Mesenteric fat pad (tissue), 1 donor: ENCODE measurements around the gene PLPP1. TPM values are rescaled to one million over a fixed set of nuclear protein-coding genes. Genes with fewer than 3 reads are reported as not detected.
"Not testable (repeated sequence)": the region's sequence is repeated elsewhere in the genome, so short reads cannot be mapped to it uniquely, and the experiment has no call there.

ENCODE experiments used
- DNase-seq: peaks from one replicate; pipeline ENCODE4 v3.0.0-alpha.2; 2020; ENCODE audit warnings: low spot score
- total RNA-seq: library from RNA; stranded (reverse); fragmentation: NEBNext Ultra II Directional; extraction: Animal tissue kit (Norgen Biotek cat#: 25700); gene quantifications from one replicate; pipeline ENCODE4 v1.2.1, GENCODE V29; 2021
- donor health status: DM: yes; HTN: yes; CAD: no.

PLPP1 gene
- total RNA-seq, 1 donor from 2014 or later: 304 TPM

DNA sequence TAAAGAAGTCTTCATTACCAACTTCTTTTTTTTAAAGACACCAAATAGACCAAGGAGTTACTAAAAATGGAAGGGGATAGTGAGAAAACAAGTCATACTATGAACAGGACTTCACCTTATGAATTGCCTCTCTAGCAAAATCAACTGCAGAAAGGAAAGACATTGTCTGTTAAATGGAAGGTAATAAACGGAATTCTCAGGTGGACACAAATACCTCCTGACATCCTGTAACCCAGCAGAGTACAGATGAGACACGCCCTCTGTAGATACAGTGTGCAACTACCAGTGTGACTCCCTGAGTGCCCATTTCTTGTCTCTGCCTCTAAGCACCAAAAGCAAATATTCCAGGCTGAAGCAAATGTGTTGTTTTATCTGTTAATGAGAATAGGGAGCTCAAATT lies 12.2 kb upstream of the PLPP1 start:
- no peak for DNase-seq

GRCh38 chr5:55544341-55544740 lies 9.6 kb upstream of the PLPP1 start:
- DNase-seq: no peak

DNA sequence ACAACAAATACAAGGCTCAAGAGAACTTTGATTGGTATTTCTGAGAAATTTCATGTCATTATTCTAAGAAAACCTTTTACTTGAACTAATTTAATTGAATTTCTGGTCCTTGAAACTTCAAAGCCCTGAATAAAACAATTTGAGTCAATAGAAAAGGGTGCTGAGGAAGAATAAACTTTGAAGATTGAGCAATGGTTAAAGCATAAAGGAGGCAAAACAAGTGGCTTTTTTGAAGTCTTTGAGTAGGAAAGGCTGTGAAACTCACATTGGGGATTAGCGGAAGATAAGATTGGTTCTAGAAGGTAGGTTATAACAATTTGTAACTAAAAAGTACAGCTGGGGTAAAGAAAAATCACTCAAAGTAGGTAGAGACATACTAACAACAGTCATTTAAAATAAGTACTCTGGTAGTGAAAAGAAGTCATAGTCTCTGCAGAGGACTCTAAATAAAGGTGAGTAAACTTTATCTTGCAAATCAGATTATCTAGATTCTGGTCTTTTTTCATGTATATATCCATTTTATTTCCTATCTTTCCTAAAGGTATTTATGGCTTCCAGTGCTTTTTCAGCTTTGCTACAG lies 6.4 kb upstream of the PLPP1 start:
- no peak for DNase-seq

DNA sequence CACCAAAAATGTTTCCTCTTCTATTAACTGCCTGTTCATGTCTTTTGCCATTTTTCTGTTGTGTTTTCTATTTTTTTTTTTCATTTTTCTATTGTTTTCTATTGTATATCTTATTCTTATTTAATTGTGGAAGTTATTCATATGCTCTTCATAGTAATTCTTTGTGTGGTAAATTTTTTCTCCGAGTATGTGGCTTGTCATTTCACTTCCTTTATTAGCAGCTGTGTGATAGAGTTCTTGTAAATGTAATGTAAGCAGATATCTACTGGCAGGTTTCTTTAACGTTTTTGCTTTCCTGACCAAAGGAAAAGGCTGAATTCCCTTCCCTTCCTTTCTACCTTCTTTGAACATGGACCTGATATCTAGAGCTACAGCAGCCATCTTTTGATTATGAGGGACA lies 5.8 kb upstream of the PLPP1 start:
- no peak for DNase-seq

- DNase-seq: no peak
These were observed 5.3 kb upstream of the PLPP1 start for GRCh38 chr5:55540024-55540423.

- DNase-seq: no peak
These were observed 3.9 kb upstream of the PLPP1 start for GRCh38 chr5:55538661-55539060.

DNA sequence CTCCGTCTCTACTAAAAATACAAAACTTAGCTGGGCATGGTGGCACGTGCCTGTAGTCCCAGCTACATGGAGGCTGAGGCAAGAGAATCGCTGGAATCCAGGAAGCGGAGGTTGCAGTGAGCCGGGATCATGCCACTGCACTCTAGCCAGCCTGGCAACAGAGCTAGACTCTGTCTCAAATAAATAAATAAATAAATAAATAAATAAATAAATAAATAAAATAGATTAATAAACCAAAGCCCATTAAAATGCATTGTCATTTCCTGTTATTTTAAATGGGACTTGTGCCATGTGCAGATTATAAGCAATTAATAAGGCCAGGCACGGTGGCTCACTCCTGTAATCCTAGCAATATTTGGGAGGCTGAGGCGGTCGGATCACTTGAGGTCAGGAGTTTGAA lies 2.6 kb upstream of the PLPP1 start:
- not testable (repeated sequence) for DNase-seq

DNA sequence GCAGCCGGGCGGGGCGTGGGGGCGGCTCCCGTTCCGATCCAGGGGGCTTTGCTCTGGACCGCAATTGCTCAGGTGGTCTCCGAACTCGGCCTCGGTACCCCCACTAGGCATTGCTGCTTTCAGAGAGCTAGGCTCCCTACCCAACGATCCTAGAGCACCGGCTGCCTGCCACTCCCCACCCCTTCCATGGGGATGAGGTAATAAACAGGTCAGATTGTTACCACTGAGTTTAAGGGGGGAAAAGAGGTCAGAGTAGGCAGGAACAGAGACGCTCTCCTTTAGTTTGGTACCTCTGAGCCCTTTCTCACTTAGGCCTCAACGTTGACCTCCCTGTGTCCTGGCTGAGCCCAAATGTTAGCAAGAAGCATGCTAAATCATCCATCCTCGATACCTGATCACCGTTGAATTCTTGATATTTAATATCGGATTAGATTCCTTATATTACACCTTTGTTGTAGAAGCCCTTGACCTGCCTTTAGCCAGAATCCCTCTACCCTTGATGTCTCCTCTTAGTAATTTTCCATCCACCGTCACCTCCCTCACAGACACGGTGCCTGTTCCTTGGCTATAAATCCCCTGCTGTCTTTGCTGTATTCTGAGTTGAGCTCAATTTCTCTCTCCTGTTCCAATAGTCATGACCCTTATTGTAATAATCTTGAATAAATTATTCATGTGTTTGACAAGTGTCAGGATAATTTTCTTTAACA lies 588 bp upstream of the PLPP1 start:
- DNase-seq: no peak

DNA sequence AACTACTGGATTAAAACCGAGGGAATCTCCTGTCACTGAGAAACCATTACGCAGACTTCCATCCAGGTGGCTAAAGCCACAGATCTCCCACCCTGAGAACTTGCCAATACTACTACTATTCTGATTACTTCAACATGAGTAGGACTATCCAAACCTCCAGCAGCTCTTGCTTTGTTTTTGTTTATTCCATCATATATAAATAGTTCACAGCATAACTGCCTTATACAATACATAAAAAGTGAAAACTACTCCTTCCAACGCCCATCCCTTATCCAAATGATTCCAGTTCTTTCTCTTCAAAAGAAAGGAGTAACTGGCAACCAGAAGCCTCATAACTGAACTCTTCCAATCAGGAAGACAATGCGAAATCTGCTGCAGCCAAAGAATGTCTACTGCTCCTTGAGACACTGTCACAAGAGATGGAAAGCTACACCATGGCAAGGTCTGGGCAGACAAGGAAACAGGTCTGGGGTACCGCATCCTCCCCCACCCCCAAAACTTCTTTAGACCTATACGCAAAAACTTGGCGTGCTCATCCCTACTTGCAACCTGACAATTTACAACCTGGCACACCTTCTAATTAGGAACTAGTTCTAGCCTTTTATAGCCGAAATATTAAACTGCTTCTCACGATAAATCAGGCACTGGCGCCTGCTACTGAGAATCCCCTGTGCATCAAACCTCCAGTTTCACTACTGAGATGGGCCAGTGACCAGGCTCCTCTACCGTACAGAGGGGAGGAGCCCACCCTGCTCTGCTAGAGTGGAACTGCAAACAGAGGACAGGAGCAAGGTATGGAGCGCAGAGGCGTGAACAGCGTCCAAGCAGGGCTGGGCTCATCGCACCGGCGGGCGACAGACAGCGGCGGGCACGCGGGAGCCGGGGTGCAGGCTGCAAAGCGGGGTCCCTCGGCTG lies 986 bp downstream of the PLPP1 start:
- DNase-seq: no peak

DNA sequence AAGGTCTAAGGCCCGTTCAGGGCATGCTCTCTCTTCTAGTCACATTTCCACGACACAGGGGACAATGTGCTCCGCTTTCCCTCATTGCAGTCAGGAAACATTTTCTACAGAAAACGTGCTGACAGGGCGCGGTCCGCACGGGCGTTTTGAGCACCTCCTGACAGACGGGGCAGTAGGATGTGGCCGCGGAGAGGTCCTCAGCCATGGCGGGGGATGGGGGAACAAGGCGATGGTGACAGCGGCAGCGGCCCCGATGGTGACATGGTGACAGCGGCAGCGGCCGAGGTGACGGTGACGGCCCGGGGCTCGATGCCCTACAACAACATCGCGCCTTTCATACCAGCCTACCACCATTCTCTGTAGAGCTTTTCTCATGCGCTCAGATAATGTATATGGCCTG lies 4.1 kb downstream of the PLPP1 start:
- no peak for DNase-seq

DNA sequence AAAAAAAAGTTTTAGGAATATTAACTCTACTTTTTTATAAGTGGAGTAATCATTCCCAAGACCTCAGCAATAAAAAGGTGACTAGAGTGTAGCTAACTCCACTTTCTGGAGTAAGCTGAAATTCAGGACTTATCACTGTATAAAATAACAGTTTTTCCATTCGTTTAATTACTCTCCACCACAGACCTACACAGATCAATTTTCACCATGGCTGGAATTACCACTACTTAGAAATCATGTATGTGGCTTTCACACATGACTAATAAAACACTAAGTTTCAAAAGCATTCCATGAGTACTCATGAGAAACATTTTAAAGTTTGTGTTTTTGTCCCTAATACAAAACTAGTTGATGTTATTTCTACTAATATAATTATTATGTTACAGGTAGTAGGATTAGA lies 9.9 kb downstream of the PLPP1 start:
- DNase-seq: no peak

- no peak for DNase-seq
These were observed 11.5 kb downstream of the PLPP1 start for GRCh38 chr5:55523293-55523692.

DNA sequence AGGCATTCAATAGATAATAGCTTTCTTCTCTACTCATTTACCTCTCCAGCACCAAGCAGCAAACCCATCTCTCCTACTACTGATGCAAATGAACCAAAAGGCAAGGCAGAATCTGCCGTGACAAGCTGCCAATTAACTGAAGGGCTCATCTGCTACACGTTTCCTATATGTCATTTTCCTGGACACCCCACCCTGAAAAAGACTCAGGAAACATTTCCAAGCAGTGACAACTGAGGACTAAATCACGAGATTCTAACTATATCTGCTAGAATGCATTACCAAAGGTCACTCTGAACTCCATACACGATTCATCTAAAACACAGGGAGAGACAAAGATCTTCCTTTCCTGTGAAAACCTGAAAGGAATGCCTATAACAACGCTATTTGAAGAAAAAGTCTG lies 12.9 kb downstream of the PLPP1 start:
- DNase-seq: no peak

- no peak for DNase-seq
These were observed 14.5 kb downstream of the PLPP1 start for GRCh38 chr5:55520117-55520839.

GRCh38 chr5:55518831-55519390 lies 15.9 kb downstream of the PLPP1 start:
- no peak for DNase-seq

DNA sequence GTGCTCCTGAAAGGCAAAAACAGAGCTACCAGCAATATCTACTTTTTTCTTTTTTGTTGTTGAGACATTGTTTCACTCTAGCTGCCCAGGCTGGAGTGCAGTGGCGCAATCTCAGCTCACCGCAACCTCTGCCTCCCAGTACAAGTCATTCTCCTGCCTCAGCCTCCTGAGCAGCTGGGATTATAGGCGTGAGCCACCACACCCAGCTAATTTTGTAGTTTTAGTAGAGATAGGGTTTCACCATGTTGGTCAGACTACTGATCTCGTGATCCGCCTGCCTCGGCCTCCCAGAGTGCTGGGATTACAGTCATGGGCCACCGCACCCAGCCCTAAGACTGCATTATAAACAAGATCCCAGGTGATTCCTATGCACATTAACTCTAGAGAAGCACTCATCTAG lies 17.0 kb downstream of the PLPP1 start:
- DNase-seq: no peak

DNA sequence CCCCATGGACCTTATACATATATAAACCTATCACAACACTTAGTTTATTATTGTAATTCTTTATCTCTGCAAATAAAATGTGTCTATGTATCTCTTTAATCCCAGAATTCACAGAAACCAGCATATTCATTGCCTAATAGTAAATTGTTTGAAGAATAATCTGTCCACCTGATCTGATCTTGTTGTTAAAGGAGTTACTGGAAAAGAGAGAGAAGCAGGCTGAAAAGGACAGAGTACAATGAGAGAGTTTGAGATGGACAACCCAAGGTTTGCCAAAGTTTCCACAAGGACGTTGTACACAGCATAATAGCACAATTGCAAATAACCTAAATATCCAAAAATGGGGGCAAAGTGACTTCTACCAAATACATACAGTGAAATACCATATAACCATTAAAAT lies 23.8 kb downstream of the PLPP1 start:
- DNase-seq: no peak

GRCh38 chr5:55510523-55510880 lies 24.3 kb downstream of the PLPP1 start:
- no peak for DNase-seq

- no peak for DNase-seq
These were observed 24.8 kb downstream of the PLPP1 start for GRCh38 chr5:55509796-55510522.

DNA sequence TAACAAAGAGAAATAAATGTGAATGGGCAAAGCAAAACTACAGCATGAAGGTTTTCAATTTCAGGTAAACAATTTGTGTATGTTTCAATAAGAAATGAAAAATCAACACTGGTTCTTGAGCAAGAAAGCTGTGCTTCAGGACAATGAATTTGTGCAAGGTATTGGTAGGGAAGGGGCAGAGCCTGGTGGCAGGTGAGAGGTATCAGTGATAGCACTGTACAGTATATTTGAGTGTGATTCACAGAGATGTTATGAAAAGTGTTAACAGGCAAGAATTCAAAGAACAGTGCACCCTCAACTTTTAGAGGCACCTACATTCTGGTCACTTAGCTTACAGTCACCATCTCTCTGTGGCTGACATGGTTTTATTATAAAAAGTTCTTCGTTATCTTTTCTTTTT lies 25.7 kb downstream of the PLPP1 start:
- no peak for DNase-seq

- DNase-seq: no peak
These were observed 27.2 kb downstream of the PLPP1 start for GRCh38 chr5:55507574-55507973.
